ENCODE measurements around the gene IFITM10.
"Not testable (repeated sequence)": the region's sequence is repeated elsewhere in the genome, so short reads cannot be mapped to it uniquely, and the experiment has no call there.

Gene IFITM10

GRCh38 chr11:1688336-1688947 is 62.0 kb downstream of the IFITM10 start:
- DNase-seq = not testable (repeated sequence)

DNA sequence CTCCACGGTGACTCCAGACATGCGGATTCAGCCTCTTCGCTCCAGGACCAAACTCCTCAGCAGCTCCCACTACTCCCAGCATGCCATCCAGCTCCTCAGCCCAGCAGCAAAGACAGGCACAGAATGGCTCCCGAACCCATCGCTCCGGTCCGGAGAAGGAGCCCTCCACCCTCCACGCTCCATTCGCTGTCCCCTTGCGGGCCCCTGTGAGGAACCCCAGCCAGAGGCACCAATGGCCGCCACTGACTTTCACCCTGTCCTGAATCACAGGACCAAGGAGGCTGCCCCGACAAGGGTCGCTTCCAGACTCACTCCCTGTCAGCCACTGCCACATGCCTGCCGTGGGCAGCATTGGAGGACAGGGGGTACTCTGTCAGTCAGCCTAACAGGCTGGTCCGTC is 64.2 kb downstream of the IFITM10 start:
- DNase-seq = not testable (repeated sequence)

DNA sequence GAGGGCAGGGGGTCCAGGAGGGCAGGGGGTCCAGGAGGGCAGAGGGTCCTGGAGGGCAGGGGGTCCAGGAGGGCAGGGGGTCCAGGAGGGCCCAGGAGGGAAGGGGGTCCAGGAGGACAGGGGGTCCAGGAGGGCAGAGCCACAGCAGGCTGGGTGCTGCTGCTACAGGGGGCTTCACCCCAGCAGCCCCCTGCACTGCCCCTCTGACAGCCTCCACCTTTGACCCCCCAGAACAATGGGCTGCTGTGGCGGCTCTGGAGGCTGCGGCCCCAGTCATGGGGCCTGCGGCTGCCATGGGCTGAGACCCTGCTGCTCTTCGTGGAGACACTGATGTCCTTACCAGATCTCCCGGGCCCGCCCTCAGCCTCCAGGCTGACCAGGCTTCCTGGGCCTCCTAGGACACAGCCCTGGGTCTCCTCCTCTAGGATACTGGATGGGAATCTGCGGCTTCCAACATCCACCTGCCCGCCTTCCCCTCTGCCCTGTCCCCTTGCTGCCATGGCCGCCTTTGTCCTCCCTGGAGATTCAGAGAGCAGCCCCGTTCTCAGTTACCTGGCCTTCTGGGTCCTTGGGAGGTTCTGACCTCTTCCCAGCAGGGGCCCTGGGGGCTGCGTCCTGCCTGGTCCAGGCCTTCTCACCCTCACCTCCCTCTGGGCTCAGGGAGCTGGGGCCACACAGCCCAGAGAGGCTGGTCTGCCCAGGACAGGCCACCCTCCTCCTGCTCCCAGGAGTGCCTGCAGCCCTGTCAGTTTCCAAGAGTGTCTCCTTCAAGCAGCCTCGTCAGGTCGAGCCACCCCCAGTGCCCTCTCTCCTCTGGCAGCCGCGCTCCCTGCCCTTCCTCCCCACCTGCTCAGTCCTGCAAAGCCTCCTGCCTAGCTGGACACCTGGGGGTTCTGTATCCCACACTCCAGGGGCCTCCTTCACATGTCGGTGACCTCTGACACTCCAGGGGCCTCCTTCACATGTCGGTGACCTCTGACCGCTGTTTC is 65.2 kb downstream of the IFITM10 start:
- DNase-seq = not testable (repeated sequence)

GRCh38 chr11:1683904-1684572 is 66.4 kb downstream of the IFITM10 start:
- DNase-seq = not testable (repeated sequence)

DNA sequence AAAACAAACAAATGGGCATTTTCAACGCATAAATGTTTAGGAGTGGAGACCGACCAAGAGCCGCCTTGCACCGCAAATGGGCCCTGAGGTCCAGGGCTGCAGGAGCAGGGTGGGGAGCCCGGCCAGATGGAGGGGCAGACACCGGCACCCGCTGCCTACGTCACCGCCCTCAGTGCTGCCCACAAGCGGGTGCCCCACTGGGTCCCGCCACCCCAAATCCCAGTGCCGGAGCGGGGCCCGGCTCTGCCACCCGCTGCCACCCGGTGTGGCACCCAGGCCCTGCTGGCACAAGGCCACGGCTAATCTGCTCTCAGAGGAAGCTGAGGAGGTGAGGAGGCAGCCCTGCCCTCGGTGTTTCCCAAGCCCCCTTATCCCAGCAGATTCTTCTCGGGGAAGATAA is 67.2 kb downstream of the IFITM10 start:
- DNase-seq = not testable (repeated sequence)

Measured in hematopoietic multipotent progenitor cell treated with erythropoietin and hydrocortisone succinate and interleukin-3 and kit ligand, for 6 days (in vitro differentiated cells).